ENCODE data around the gene GNAL. TPM values are rescaled to one million over a fixed set of nuclear protein-coding genes. Genes with fewer than 3 reads are reported as not detected.

The GNAL gene
- total and polyA plus RNA-seq, 7 donors = 0.90 to 30.8 (median 5.5) TPM

GRCh38 chr18:11761553-11761952 lies 72.5 kb downstream of the GNAL start:
- 75 to 82% (median 75%) methylated on average over 2 of the region's 2 CpGs for whole genome bisulfite sequencing, 3 donors
- Histone ChIP-seq H3K27ac (no peak overlapping the region), H3K4me3 (no peak overlapping the region), H3K27me3 (ENCODE audit: insufficient read depth in 3 of 3, low read length in 2 of 3) (no peaks in the 10 kb centered on the region), H3K4me1 (no peaks in the 10 kb centered on the region), H3K9me3 (no peaks in the 10 kb centered on the region), H3K36me3 (ENCODE audit: insufficient read depth in 1 of 2, low read depth in 1 of 2) (no peaks in the 10 kb centered on the region)
- intact Hi-C loops (cut with DNase I) = no loop called here
- DNase-seq (no peak), ATAC-seq (no peak)
- TF ChIP-seq CTCF (IDR thresholded peaks at IDR 0.05) = no peak

- Histone ChIP-seq H3K4me3 (no peak overlapping the region), H3K9me3 (no peaks in the 10 kb centered on the region), H3K27me3 (ENCODE audit: insufficient read depth in 3 of 3, low read length in 2 of 3) (no peaks in the 10 kb centered on the region), H3K4me1 (no peaks in the 10 kb centered on the region), H3K27ac (no peak overlapping the region), H3K36me3 (ENCODE audit: insufficient read depth in 1 of 2, low read depth in 1 of 2) (no peaks in the 10 kb centered on the region)
- DNase-seq (no peak), ATAC-seq (no peak)
- intact Hi-C loops (cut with DNase I) = no loop called here
- no peak for TF ChIP-seq CTCF (IDR thresholded peaks at IDR 0.05)
- 76 to 84% (median 81%) methylated on average over 7 of the region's 7 CpGs for WGBS, 3 donors
Observed at GRCh38 chr18:11762429-11762828, 73.4 kb downstream of the GNAL start.

- 92 to 96% (median 94%) methylated on average over 6 of the region's 6 CpGs for whole genome bisulfite sequencing, 3 donors
Observed at GRCh38 chr18:11767329-11767728, 78.3 kb downstream of the GNAL start.

GRCh38 chr18:11767935-11768334 lies 78.9 kb downstream of the GNAL start:
- ATAC-seq = no peak
- H3K4me1 ChIP-seq = no peaks in the 10 kb centered on the region
- DNase-seq = no peak
- H3K27ac ChIP-seq = no peak overlapping the region
- no peaks in the 10 kb centered on the region for H3K27me3 ChIP-seq (ENCODE audit: insufficient read depth in 3 of 3, low read length in 2 of 3)
- TF ChIP-seq CTCF (IDR thresholded peaks at IDR 0.05) = no peak
- 61 to 71% (median 67%) methylated on average over 4 of the region's 4 CpGs for WGBS, 3 donors
- H3K4me3 ChIP-seq = no peak overlapping the region
- intact Hi-C loops (cut with DNase I) = no loop called here
- no peaks in the 10 kb centered on the region for H3K9me3 ChIP-seq
- H3K36me3 ChIP-seq (ENCODE audit: insufficient read depth in 1 of 2, low read depth in 1 of 2) = no peaks in the 10 kb centered on the region

More at GRCh38 chr18:11767329-11767728, 78.3 kb downstream of the GNAL start:
- H3K4me3 ChIP-seq = no peak overlapping the region
- no peaks in the 10 kb centered on the region for H3K36me3 ChIP-seq (ENCODE audit: insufficient read depth in 1 of 2, low read depth in 1 of 2)
- H3K4me1 ChIP-seq = no peaks in the 10 kb centered on the region
- no peaks in the 10 kb centered on the region for H3K27me3 ChIP-seq (ENCODE audit: insufficient read depth in 3 of 3, low read length in 2 of 3)
- ATAC-seq = no peak
- intact Hi-C loops (cut with DNase I) = no loop called here
- DNase-seq = no peak
- H3K27ac ChIP-seq = no peak overlapping the region
- no peaks in the 10 kb centered on the region for H3K9me3 ChIP-seq
- TF ChIP-seq CTCF (IDR thresholded peaks at IDR 0.05) = no peak

- H3K27ac ChIP-seq = no peak overlapping the region
- TF ChIP-seq CTCF (IDR thresholded peaks at IDR 0.05) = no peak
- WGBS, 3 donors = 87 to 89% (median 88%) methylated on average over 16 of the region's 16 CpGs
- no peaks in the 10 kb centered on the region for H3K27me3 ChIP-seq (ENCODE audit: insufficient read depth in 3 of 3, low read length in 2 of 3)
- no peaks in the 10 kb centered on the region for H3K36me3 ChIP-seq (ENCODE audit: insufficient read depth in 1 of 2, low read depth in 1 of 2)
- DNase-seq = no peak
- H3K4me1 ChIP-seq = no peaks in the 10 kb centered on the region
- intact Hi-C loops (cut with DNase I) = no loop called here
- H3K4me3 ChIP-seq = no peak overlapping the region
- ATAC-seq = no peak
- no peaks in the 10 kb centered on the region for H3K9me3 ChIP-seq
Observed at GRCh38 chr18:11775436-11776174, 86.5 kb downstream of the GNAL start.

Measured in psoas muscle (tissue), 8 donors.